H1 (cell line): ENCODE results near the gene CDC42EP5. TPM values are rescaled to one million over a fixed set of nuclear protein-coding genes. Genes with fewer than 3 reads are reported as not detected.

Experiments
- CTCF ChIA-PET: fragments of 300-600 bp; sonication (Branson Sonifier 250); formaldehyde crosslinking; loops from one replicate; lab custom pipeline; 2021; ENCODE audit not compliant: partially characterized antibody; lab: Charles Lee
- POLR2A ChIA-PET: fragments of 300-600 bp; sonication (Branson Sonifier 250); formaldehyde crosslinking; loops from one replicate; lab custom pipeline; 2021; ENCODE audit warnings: inconsistent platforms; ENCODE audit not compliant: partially characterized antibody; lab: Charles Lee
- DNase-seq, 2 experiments: peaks; one replicate each; pipeline versions ENCODE4 v3.0.0 to v3.0.0-alpha.2; 2010 to 2022; ENCODE audit warnings: low spot score in 2 of 2, low read depth in 1 of 2, mixed read lengths in 1 of 2
- FAIRE-seq: peaks from 2 replicates; lab custom pipeline; 2011; peaks lifted over from hg19 to GRCh38; lab: Jason Lieb, UNC
- H2AFZ ChIP-seq: 2 replicates; pipeline ENCODE4 v1.8.1; 2012; ENCODE audit warnings: low read length, inconsistent platforms
- H2AK5ac ChIP-seq: 2 replicates; pipeline ENCODE4 v1.6.1; 2013; ENCODE audit warnings: low read depth, low read length
- H2BK120ac ChIP-seq: replicated peaks from 2 replicates; pipeline ENCODE3; 2013; ENCODE audit warnings: low read depth, low read length, inconsistent platforms
- H2BK12ac ChIP-seq: 2 replicates; pipeline ENCODE4 v1.6.1; 2013; ENCODE audit warnings: low read depth, low read length
- H2BK15ac ChIP-seq: 2 replicates; pipeline ENCODE4 v1.6.1; 2013; ENCODE audit warnings: low read length
- H2BK20ac ChIP-seq: 2 replicates; pipeline ENCODE4 v1.6.1; 2013; ENCODE audit warnings: low read length
- H2BK5ac ChIP-seq: 2 replicates; pipeline ENCODE4 v1.6.1; 2013; ENCODE audit warnings: low read depth, low read length
- H3K14ac ChIP-seq: 2 replicates; pipeline ENCODE4 v1.6.1; 2013; ENCODE audit warnings: inconsistent platforms; ENCODE audit not compliant: insufficient read length
- H3K18ac ChIP-seq: 2 replicates; pipeline ENCODE4 v1.6.1; 2013; ENCODE audit warnings: low read length; ENCODE audit errors: extremely low read depth
- H3K23ac ChIP-seq: 2 replicates; pipeline ENCODE4 v1.6.1; 2013; ENCODE audit warnings: inconsistent platforms; ENCODE audit not compliant: insufficient read length
- H3K23me2 ChIP-seq: 2 replicates; pipeline ENCODE4 v1.6.1; 2013; ENCODE audit warnings: low read depth, low read length
- H3K27ac ChIP-seq: 2 replicates; pipeline ENCODE4 v1.6.1; 2011; ENCODE audit warnings: low read depth, low read length, inconsistent platforms
- H3K27me3 ChIP-seq, 4 experiments: replicated peaks in 1 of 4; 1 replicate in 1 of 4; 2 replicates in 3 of 4; pipeline versions ENCODE4 v1.6.1 to v1.8.1; 2011 to 2013; ENCODE audit warnings: low read length in 3 of 4, mild to moderate bottlenecking in 3 of 4, inconsistent platforms in 2 of 4, mixed read lengths in 2 of 4, moderate library complexity in 1 of 4; ENCODE audit not compliant: control insufficient read depth in 3 of 4, insufficient read depth in 3 of 4; ENCODE audit errors: extremely low read depth in 1 of 4
- H3K36me3 ChIP-seq, 4 experiments: 2 replicates each; pipeline versions ENCODE4 v1.6.1 to v1.8.1; 2011 to 2013; ENCODE audit warnings: mild to moderate bottlenecking in 4 of 4, low read length in 3 of 4, moderate library complexity in 2 of 4, control low read depth in 1 of 4, inconsistent platforms in 1 of 4; ENCODE audit not compliant: insufficient read depth in 4 of 4, control insufficient read depth in 2 of 4
- H3K4ac ChIP-seq: replicated peaks from 2 replicates; pipeline ENCODE3; 2013; ENCODE audit warnings: low read length, low read depth, mixed read lengths, inconsistent platforms; ENCODE audit not compliant: insufficient read length
- H3K4me1 ChIP-seq, 4 experiments: replicated peaks in 1 of 4; 1 replicate in 1 of 4; 2 replicates in 3 of 4; pipeline versions ENCODE4 v1.6.1 to v1.8.1; 2011 to 2013; ENCODE audit warnings: low read length in 3 of 4, inconsistent platforms in 2 of 4, mixed read lengths in 1 of 4; ENCODE audit not compliant: insufficient read depth in 4 of 4, control insufficient read depth in 3 of 4
- H3K4me2 ChIP-seq, 2 experiments: 2 replicates each; pipeline versions ENCODE4 v1.6.1 to v1.8.1; 2011 to 2013; ENCODE audit warnings: low read depth in 2 of 2, low read length in 2 of 2, control low read depth in 1 of 2, inconsistent platforms in 1 of 2, mild to moderate bottlenecking in 1 of 2; ENCODE audit not compliant: insufficient read depth in 1 of 2
- H3K4me3 ChIP-seq, 4 experiments: fragments of 200-600, 300-600 bp in 1 of 4; sonication (generic), shearing (Covaris generic), sonication (Bioruptor Twin) in 1 of 4; 2 replicates each; pipeline versions ENCODE4 v1.5.1 to v1.8.1; 2011 to 2016; ENCODE audit warnings: low read length in 4 of 4, low read depth in 3 of 4, control low read depth in 2 of 4, inconsistent platforms in 2 of 4, mild to moderate bottlenecking in 2 of 4, mixed read lengths in 1 of 4, moderate library complexity in 1 of 4; ENCODE audit not compliant: insufficient read depth in 2 of 4; ENCODE audit errors: extremely low read depth in 1 of 4
- H3K56ac ChIP-seq: replicated peaks from 2 replicates; pipeline ENCODE3; 2013; ENCODE audit warnings: low read depth, mild to moderate bottlenecking, mixed read lengths, low read length, inconsistent platforms; ENCODE audit not compliant: insufficient read length
- H3K79me1 ChIP-seq: 2 replicates; pipeline ENCODE4 v1.6.1; 2013; ENCODE audit warnings: low read depth, low read length, control low read depth
- H3K79me2 ChIP-seq, 2 experiments: 2 replicates each; pipeline versions ENCODE4 v1.6.1 to v1.8.1; 2012 to 2013; ENCODE audit warnings: low read length in 2 of 2, mild to moderate bottlenecking in 2 of 2, inconsistent platforms in 1 of 2; ENCODE audit not compliant: insufficient read depth in 2 of 2, control insufficient read depth in 1 of 2
- H3K9ac ChIP-seq, 4 experiments: replicated peaks in 1 of 4; 1 replicate in 1 of 4; 2 replicates in 3 of 4; pipeline versions ENCODE4 v1.6.1 to v1.8.1; 2011 to 2013; ENCODE audit warnings: low read depth in 3 of 4, low read length in 3 of 4, control low read depth in 2 of 4, mild to moderate bottlenecking in 2 of 4, moderate library complexity in 2 of 4, inconsistent platforms in 1 of 4; ENCODE audit errors: extremely low read depth in 1 of 4
- H3K9me3 ChIP-seq, 2 experiments: 2 replicates each; pipeline versions ENCODE4 v1.6.1 to v1.8.1; 2012 to 2013; ENCODE audit warnings: mild to moderate bottlenecking in 2 of 2, moderate library complexity in 2 of 2, control low read depth in 1 of 2, inconsistent platforms in 1 of 2, low read depth in 1 of 2, low read length in 1 of 2, mixed read lengths in 1 of 2; ENCODE audit not compliant: insufficient read depth in 2 of 2
- H4K20me1 ChIP-seq, 2 experiments: replicated peaks in 1 of 2; 2 replicates each; pipeline versions ENCODE3 to v1.8.1; 2011 to 2013; ENCODE audit warnings: inconsistent platforms in 2 of 2, low read length in 2 of 2, mild to moderate bottlenecking in 1 of 2; ENCODE audit not compliant: insufficient read depth in 2 of 2, control insufficient read depth in 1 of 2
- H4K5ac ChIP-seq: 2 replicates; pipeline ENCODE4 v1.6.1; 2013; ENCODE audit warnings: low read length, low read depth, mixed read lengths, inconsistent platforms; ENCODE audit not compliant: insufficient read length
- H4K8ac ChIP-seq: 2 replicates; pipeline ENCODE4 v1.8.0; 2013; ENCODE audit warnings: mild to moderate bottlenecking, moderate library complexity, low read length, inconsistent platforms; ENCODE audit not compliant: insufficient read depth; ENCODE audit errors: extremely low read depth
- H4K91ac ChIP-seq: replicated peaks from 2 replicates; pipeline ENCODE3; 2013; ENCODE audit warnings: low read length, mixed read lengths, inconsistent platforms; ENCODE audit not compliant: insufficient read length
- HDAC2 ChIP-seq, 2 experiments: fragments of 300-600 bp in 1 of 2; sonication (generic) in 1 of 2; IDR thresholded peaks; 2 replicates each; pipeline ENCODE4 v1.6.1; 2011 to 2012; ENCODE audit warnings: low read depth in 2 of 2, low read length in 2 of 2, mild to moderate bottlenecking in 2 of 2, moderate library complexity in 2 of 2, borderline replicate concordance in 1 of 2, inconsistent platforms in 1 of 2
- JUND ChIP-seq: IDR thresholded peaks from 2 replicates; pipeline ENCODE4 v1.6.1; 2011; ENCODE audit warnings: mild to moderate bottlenecking, improper control_type of control experiment, low read length
- KDM4A ChIP-seq: IDR thresholded peaks from one replicate; pipeline ENCODE4 v1.7.1; 2012; ENCODE audit warnings: low read depth, mild to moderate bottlenecking, moderate library complexity, low read length, inconsistent platforms; ENCODE audit not compliant: severe bottlenecking
- MAFK ChIP-seq: IDR thresholded peaks from 2 replicates; pipeline ENCODE4 v1.6.1; 2012; ENCODE audit warnings: low read depth, mild to moderate bottlenecking, improper control_type of control experiment, low read length
- RBBP5 ChIP-seq: IDR thresholded peaks from 2 replicates; pipeline ENCODE4 v1.7.1; 2012; ENCODE audit warnings: low read depth, mild to moderate bottlenecking, inconsistent platforms, low read length, moderate library complexity, borderline replicate concordance
- SIX5 ChIP-seq: IDR thresholded peaks from 2 replicates; pipeline ENCODE4 v1.6.1; 2011; ENCODE audit warnings: mild to moderate bottlenecking, low read depth, low read length
- SP4 ChIP-seq: IDR thresholded peaks from 2 replicates; pipeline ENCODE4 v1.6.1; 2012; ENCODE audit warnings: low read length, inconsistent platforms
- WGBS, 2 experiments: shearing (Covaris generic) in 1 of 2; methylation state at CpG; one replicate each; pipeline versions ENCODE4 v1.1.6 to v1.1.7; 2013 to 2015; ENCODE audit warnings: low lambda C conversion rate in 2 of 2, mixed read lengths in 2 of 2, inconsistent platforms in 1 of 2, low coverage in 1 of 2, missing lambda C conversion rate in 1 of 2; ENCODE audit not compliant: insufficient replicate concordance in 2 of 2, insufficient coverage in 1 of 2, insufficient read length in 1 of 2; ENCODE audit errors: extremely low coverage in 1 of 2, missing lambda C conversion rate in 1 of 2; 5-methylcytosine and 5-hydroxymethylcytosine counted together
- polyA plus RNA-seq, 7 experiments: library from polyadenylated mRNA; depleted of rRNA in 3 of 7; stranded (reverse) in 5 of 7; unstranded in 2 of 7; fragments of >200 nt in 5 of 7; fragments of 200-250 nt in 2 of 7; gene quantifications; 1 replicate in 5 of 7; 2 replicates in 1 of 7; 4 replicates in 1 of 7; pipeline versions ENCODE4 v1.2.1 to v1.2.3, GENCODE V29; 2011 to 2013; ENCODE audit warnings: missing spikeins in 2 of 7, mixed read lengths in 2 of 7
- total RNA-seq: library from RNA; stranded (reverse); fragmentation: NEBNext Ultra II Directional; extraction: Animal tissue kit (Norgen Biotek cat#: 25700); gene quantifications from 2 replicates; pipeline ENCODE4 v1.2.1, GENCODE V29; 2021
- TF ChIP-seq, protein P1 (sequence below), 3 experiments: IDR thresholded peaks; 1 replicate in 2 of 3; 2 replicates in 1 of 3; pipeline versions ENCODE4 v1.5.1 to v1.6.1; 2011; ENCODE audit warnings: low read length in 3 of 3, mild to moderate bottlenecking in 3 of 3, inconsistent platforms in 2 of 3, low read depth in 1 of 3, moderate library complexity in 1 of 3; ENCODE audit not compliant: insufficient read depth in 1 of 3; ENCODE audit errors: control extremely low read depth in 1 of 3

Gene CDC42EP5
- total and polyA plus RNA-seq, 2 of the 8 experiments (the other 6 are each of a cell fraction or from before 2014, with no cell fraction given): 1.8 to 2.1 TPM

DNA sequence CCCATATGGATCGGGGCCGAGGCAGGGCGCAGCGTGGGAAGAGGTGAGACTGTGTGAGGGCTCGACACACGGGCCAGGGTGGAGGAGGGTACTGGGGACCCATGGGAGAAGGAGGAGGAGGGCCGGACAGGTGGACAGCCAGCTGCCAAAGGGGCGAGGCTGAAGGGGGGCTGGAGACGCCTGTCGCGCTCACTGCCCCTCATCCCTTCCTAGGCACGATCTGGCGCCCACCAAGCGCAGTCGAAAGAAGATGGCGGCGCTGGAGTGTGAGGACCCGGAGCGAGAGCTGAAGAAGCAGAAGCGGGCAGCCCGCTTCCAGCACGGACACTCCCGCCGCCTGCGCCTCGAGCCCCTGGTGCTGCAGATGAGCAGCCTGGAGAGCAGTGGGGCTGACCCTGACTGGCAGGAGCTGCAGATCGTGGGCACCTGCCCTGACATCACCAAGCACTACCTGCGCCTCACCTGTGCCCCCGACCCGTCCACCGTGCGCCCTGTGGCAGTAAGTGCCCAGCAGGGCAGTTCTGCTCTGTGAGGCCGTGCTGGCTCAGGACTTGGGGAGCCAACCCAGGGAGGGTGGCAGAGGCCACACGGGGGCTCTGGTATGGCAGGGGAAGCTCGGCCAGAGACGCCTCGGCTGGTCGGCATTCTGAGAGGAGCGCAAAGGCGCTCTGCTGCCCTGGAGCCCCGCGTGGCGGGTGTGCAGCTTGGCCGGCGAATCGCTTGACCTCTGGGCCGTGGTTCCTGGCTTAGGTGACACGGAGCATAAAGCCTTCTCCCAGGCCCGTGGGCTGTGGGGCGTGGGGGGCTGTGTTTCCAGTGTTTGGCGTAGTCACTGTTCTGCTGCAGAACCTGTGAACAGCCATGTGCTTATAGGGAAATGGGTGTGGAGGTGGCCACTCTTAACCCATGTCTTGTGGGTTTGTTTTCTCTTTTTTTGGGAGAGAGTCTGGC is 16.4 kb downstream of the CDC42EP5 start:
- Histone ChIP-seq H4K8ac (no peak overlapping the region), H2AFZ (no peak overlapping the region), H3K36me3 (peaks cover 55 to 81% (median 74%) of the 10 kb centered on the region in 4 experiments), H3K27ac (no peak overlapping the region), H3K9me3 (no peaks in the 10 kb centered on the region), H3K23ac (no peak overlapping the region), H3K27me3 (no peaks in the 10 kb centered on the region), H3K4me2 (no peak overlapping the region), H2BK15ac (no peak overlapping the region), H2BK120ac (no peak overlapping the region), H2AK5ac (no peak overlapping the region), H2BK12ac (no peak overlapping the region), H4K5ac (no peak overlapping the region), H2BK5ac (no peak overlapping the region), H3K4me3 (no peak overlapping the region), H2BK20ac (no peak overlapping the region), H3K4me1 (no peaks in the 10 kb centered on the region; a peak in 2 of 7 replicates), H4K20me1 (peaks cover 13 to 57% of the 10 kb centered on the region in 2 experiments), H3K18ac (no peak overlapping the region), H3K9ac (no peak overlapping the region), H3K14ac (no peak overlapping the region), H3K79me2 (peaks cover 0 to 20% of the 10 kb centered on the region in 2 experiments; a peak in 2 of 4 replicates), H4K91ac (no peak overlapping the region), H3K4ac (no peak overlapping the region), H3K23me2 (no peaks in the 10 kb centered on the region; the same call in 1 of the 2 replicates), H3K79me1 (peaks cover 23% of the 10 kb centered on the region), H3K56ac (no peak overlapping the region)
- no peak for FAIRE-seq
- ChIA-PET CTCF (interaction anchor here (3.7 kb wide), 1 partner anchor 17 kb away, joined by 19 read pairs; no protein-coding TSS in a partner anchor), POLR2A (interaction anchor here (0.9 to 3.0 kb wide), 4 partner anchors 9 to 23 kb away, joined by 3 to 8 read pairs (median 4); no protein-coding TSS in a partner anchor)
- WGBS, 2 experiments: 96% methylated on average over 41 of the region's 51 CpGs; no CpG with 5 or more reads in 1 of the 2 experiments
- no peak for DNase-seq
- TF ChIP-seq, protein P1, sequence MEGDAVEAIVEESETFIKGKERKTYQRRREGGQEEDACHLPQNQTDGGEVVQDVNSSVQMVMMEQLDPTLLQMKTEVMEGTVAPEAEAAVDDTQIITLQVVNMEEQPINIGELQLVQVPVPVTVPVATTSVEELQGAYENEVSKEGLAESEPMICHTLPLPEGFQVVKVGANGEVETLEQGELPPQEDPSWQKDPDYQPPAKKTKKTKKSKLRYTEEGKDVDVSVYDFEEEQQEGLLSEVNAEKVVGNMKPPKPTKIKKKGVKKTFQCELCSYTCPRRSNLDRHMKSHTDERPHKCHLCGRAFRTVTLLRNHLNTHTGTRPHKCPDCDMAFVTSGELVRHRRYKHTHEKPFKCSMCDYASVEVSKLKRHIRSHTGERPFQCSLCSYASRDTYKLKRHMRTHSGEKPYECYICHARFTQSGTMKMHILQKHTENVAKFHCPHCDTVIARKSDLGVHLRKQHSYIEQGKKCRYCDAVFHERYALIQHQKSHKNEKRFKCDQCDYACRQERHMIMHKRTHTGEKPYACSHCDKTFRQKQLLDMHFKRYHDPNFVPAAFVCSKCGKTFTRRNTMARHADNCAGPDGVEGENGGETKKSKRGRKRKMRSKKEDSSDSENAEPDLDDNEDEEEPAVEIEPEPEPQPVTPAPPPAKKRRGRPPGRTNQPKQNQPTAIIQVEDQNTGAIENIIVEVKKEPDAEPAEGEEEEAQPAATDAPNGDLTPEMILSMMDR (IDR thresholded peaks at IDR 0.05; ENCODE audit: control extremely low read depth in 1 of 3, insufficient read depth in 1 of 3, low read depth in 1 of 3, low read length in 3 of 3): no peak
- TF ChIP-seq KDM4A (no peak), HDAC2 (IDR thresholded peaks at IDR 0.05; ENCODE audit: borderline replicate concordance in 1 of 2, low read depth in 2 of 2, low read length in 2 of 2) (no peak), RBBP5 (no peak), SIX5 (no peak), JUND (no peak), MAFK (no peak), SP4 (no peak)
